ENCODE results near the gene GNB5.

The GNB5 gene

GRCh38 chr15:52164631-52165265, 26.4 kb downstream of the GNB5 start:
- no peak for DNase-seq

GRCh38 chr15:52163321-52164190, 27.6 kb downstream of the GNB5 start:
- DNase-seq: no peak

- no peak for DNase-seq
These were observed 28.3 kb downstream of the GNB5 start for GRCh38 chr15:52162876-52163275.

GRCh38 chr15:52162260-52162659, 28.9 kb downstream of the GNB5 start:
- DNase-seq: no peak

GRCh38 chr15:52161406-52161966, 29.7 kb downstream of the GNB5 start:
- DNase-seq: no peak

GRCh38 chr15:52159645-52160044, 31.5 kb downstream of the GNB5 start:
- no peak for DNase-seq

- DNase-seq: no peak
These were observed 33.0 kb downstream of the GNB5 start for GRCh38 chr15:52158084-52158765.

- DNase-seq: no peak
These were observed 35.3 kb downstream of the GNB5 start for GRCh38 chr15:52155878-52156277.

- no peak for DNase-seq
These were observed 36.0 kb downstream of the GNB5 start for GRCh38 chr15:52154896-52155865.

- no peak for DNase-seq
These were observed 37.0 kb downstream of the GNB5 start for GRCh38 chr15:52153900-52154895.

- DNase-seq: no peak
These were observed 39.8 kb downstream of the GNB5 start for GRCh38 chr15:52151353-52151752.

GRCh38 chr15:52150871-52151270, 40.3 kb downstream of the GNB5 start:
- DNase-seq: no peak

- no peak for DNase-seq
These were observed 41.0 kb downstream of the GNB5 start for GRCh38 chr15:52150043-52150825.

- DNase-seq: no peak
These were observed 42.8 kb downstream of the GNB5 start for GRCh38 chr15:52148403-52148802.

GRCh38 chr15:52146776-52147175, 44.4 kb downstream of the GNB5 start:
- no peak for DNase-seq

GRCh38 chr15:52146261-52146660, 44.9 kb downstream of the GNB5 start:
- DNase-seq: no peak

- peak; percentile 52 for DNase-seq
These were observed 46.5 kb downstream of the GNB5 start for GRCh38 chr15:52144656-52145178.

- DNase-seq: no peak
These were observed 47.3 kb downstream of the GNB5 start for GRCh38 chr15:52143873-52144272.

GRCh38 chr15:52140646-52141045, 50.5 kb downstream of the GNB5 start:
- no peak for DNase-seq

Data from left hindlimb (tissue), 1 donor.